RWPE1 (cell line): ENCODE results near the gene CA14.
A peak's percentile ranks its signal among the peaks of the same experiment; 100 is the strongest.

Experiments
- CTCF ChIA-PET: fragments of 350-600 bp; sonication (Branson Sonifier 250); formaldehyde crosslinking; extraction: SDS; loops from one replicate; lab custom pipeline; 2021; lab: Yijun Ruan, JAX
- POLR2A ChIA-PET: fragments of 400-600 bp; formaldehyde crosslinking; extraction: SDS; loops from one replicate; lab custom pipeline; 2020; ENCODE audit warnings: antibody characterized with exemption; ENCODE audit not compliant: low non-redundant PET; lab: Yijun Ruan, JAX
- DNase-seq: peaks from one replicate; pipeline ENCODE4 v3.0.0; 2012; ENCODE audit warnings: low spot score
- H3K27ac ChIP-seq: fragments of 450-650 bp; 2 replicates; pipeline ENCODE4 v1.5.1; 2017
- TF ChIP-seq, protein P1 (sequence below): fragments of 450-650 bp; conservative IDR thresholded peaks from 2 replicates; pipeline ENCODE4 v1.5.1; 2017; ENCODE audit warnings: low read depth, mild to moderate bottlenecking

Gene CA14

GRCh38 chr1:150268340-150268704, 10.7 kb downstream of the CA14 start:
- TF ChIP-seq, protein P1, sequence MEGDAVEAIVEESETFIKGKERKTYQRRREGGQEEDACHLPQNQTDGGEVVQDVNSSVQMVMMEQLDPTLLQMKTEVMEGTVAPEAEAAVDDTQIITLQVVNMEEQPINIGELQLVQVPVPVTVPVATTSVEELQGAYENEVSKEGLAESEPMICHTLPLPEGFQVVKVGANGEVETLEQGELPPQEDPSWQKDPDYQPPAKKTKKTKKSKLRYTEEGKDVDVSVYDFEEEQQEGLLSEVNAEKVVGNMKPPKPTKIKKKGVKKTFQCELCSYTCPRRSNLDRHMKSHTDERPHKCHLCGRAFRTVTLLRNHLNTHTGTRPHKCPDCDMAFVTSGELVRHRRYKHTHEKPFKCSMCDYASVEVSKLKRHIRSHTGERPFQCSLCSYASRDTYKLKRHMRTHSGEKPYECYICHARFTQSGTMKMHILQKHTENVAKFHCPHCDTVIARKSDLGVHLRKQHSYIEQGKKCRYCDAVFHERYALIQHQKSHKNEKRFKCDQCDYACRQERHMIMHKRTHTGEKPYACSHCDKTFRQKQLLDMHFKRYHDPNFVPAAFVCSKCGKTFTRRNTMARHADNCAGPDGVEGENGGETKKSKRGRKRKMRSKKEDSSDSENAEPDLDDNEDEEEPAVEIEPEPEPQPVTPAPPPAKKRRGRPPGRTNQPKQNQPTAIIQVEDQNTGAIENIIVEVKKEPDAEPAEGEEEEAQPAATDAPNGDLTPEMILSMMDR: no peak
- peak; percentile 32 for DNase-seq
- H3K27ac ChIP-seq: peak overlapping the region; percentile 84
- ChIA-PET POLR2A (interaction anchor here (0.6 kb wide), 1 partner anchor 23 kb away, joined by 3 read pairs; no protein-coding TSS in a partner anchor), CTCF (interaction anchor here (0.6 to 1.3 kb wide), 2 partner anchors 11 to 13 kb away, joined by 3 to 5 read pairs; partner anchors contain the start of gene CA14)

- TF ChIP-seq, protein P1: no peak
- peak; percentile 98 for DNase-seq
- ChIA-PET CTCF (interaction anchor here (0.6 to 1.3 kb wide), 2 partner anchors 11 to 13 kb away, joined by 3 to 5 read pairs; partner anchors contain the start of gene CA14), POLR2A (interaction anchor here (0.6 kb wide), 1 partner anchor 24 kb away, joined by 3 read pairs; no protein-coding TSS in a partner anchor)
- peak within 1 kb of the TSS; percentile 84 for H3K27ac ChIP-seq
These were observed 11.3 kb downstream of the CA14 start, which contains the start of gene APH1A for GRCh38 chr1:150268705-150269403. TSS of gene APH1A (minus strand) at chr1:150269016. CDS start at chr1:150268810, 206 bp downstream.

DNA sequence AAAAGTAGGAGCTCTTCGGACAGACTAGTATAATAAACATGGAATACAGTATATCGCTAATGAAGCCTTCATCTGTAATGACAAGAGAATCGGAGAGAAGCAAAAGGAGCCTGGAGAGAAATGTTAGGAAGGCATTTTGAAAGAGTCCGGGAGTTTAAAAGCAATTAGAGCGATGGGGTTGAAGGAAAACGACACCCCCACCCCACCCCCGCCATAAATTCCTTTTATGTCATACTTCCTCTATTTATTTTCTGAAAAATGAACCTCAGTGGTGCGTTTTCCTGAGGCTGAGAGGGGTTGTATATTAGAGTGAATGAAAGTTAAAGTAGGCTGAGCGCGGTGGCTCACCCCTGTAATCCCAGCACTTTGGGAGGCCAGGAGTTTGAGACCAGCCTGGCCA, 11.9 kb downstream of the CA14 start:
- CTCF ChIA-PET: interaction anchor here (0.5 to 1.3 kb wide), 2 partner anchors 12 to 82 kb away, joined by 5 read pairs; no protein-coding TSS in a partner anchor
- DNase-seq: no peak
- POLR2A ChIA-PET: no interaction called here

DNA sequence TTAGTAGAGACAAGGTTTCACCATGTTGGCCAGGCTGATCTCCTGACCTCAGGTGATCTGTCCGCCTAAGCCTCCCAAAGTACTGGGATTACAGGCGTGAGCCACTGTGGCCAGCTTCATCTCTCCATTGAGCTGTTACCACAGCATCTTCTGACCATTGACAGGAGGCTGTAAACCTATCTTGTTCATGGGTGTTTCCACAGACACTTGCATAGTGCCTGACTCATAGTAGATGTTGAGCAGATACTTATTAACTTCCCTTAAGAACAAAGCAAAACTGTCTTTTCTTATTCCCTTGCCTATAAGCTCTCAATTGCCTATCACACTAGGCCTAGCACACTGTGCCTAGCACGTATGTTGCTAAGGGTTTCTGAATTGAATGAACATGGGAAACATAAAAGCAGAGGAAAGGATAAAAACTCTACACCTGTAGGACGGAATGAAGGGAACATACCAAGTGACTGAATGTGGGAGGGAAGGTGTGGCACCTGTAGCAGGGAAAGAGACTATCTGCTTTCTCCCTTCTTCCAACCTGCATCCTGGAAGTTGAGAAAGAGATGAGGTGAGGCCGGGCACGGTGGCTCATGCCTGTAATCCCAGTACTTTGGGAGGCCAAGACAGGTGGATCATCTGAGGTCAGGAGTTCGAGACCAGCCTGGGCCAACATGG, 13.9 kb downstream of the CA14 start:
- TF ChIP-seq, protein P1: no peak
- ChIA-PET CTCF (no interaction called here), POLR2A (no interaction called here)
- no peak for DNase-seq
- no peak overlapping the region for H3K27ac ChIP-seq

More for the DNA sequence above, 11.9 kb downstream of the CA14 start:
- TF ChIP-seq, protein P1: no peak
- peak overlapping the region; percentile 84 for H3K27ac ChIP-seq

DNA sequence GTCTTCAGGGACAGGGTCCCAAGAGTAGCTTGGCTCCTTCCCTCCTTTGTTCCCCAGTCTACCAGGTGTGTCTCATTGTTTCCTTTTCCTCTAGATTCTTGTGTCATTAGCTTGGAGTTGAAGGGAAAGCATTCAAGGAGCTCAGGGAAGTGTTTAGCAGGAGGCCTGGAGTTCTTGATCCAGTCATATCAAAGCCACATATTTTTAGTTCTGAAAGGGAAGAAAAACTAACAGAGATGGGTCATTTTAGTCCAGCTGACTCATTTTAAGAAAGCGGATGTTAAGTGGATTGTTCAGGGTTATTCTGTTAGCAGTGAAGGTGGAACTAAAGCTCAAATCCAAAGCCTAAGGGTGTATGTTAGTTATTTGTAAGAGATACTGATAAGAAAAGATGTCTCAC, 15.7 kb downstream of the CA14 start:
- no peak overlapping the region for H3K27ac ChIP-seq
- ChIA-PET CTCF (interaction anchor here (0.9 kb wide), 1 partner anchor 17 kb away, joined by 3 read pairs; no protein-coding TSS in a partner anchor), POLR2A (no interaction called here)
- no peak for DNase-seq
- TF ChIP-seq, protein P1: no peak

DNA sequence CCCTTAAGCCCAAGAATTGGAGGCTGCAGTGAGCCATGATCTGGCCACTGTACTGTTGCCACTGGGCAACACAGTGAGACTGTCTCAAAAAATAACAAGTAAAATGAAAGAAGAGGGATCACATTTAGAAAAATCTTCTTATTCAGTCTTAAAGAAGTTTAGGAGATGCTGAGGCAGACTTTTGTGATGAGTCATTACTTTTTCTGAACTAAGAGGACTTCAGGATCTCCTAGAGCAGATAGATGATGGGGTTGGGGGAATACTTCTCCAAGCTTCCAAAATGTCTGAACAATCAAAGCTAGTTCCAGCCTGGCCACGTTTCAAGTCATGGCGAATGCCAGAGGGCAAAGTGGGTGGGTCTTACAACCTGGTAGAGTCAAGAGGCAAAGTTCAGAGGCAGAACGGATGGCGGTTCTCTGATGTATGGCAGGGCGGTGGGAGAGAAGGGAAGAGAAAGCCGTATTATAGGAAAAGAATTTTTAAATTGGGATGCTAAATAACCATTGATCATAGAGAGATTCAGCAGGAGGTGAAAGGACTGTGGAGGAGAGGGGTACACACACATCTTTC, 22.6 kb downstream of the CA14 start:
- ChIA-PET CTCF (interaction anchor here (0.5 to 3.8 kb wide), 3 partner anchors 24 to 127 kb away, joined by 3 to 21 read pairs (median 5); no protein-coding TSS in a partner anchor), POLR2A (no interaction called here)
- TF ChIP-seq, protein P1: no peak
- peak overlapping the region; percentile 65 for H3K27ac ChIP-seq
- no peak for DNase-seq
